A673 (cell line): ENCODE measurements around the gene FPGS. TPM values are rescaled to one million over a fixed set of nuclear protein-coding genes. Genes with fewer than 3 reads are reported as not detected.

Source experiments
- BruUV-seq: library from RNA; stranded (reverse); fragments of 400-500 nt; replicated peaks from 2 replicates; lab custom pipeline; 2021; lab: Mats Ljungman, UMichigan
- CTCF ChIA-PET: fragments of 300-600 bp; sonication (Branson Sonifier 250); formaldehyde crosslinking; loops from one replicate; lab custom pipeline; 2022; ENCODE audit warnings: antibody characterized with exemption; lab: Charles Lee
- POLR2A ChIA-PET: fragments of 300-600 bp; sonication (Branson Sonifier 250); formaldehyde crosslinking; loops from one replicate; lab custom pipeline; 2022; ENCODE audit warnings: antibody characterized with exemption; ENCODE audit not compliant: low non-redundant PET; lab: Charles Lee
- DNase-seq: peaks from one replicate; pipeline ENCODE4 v3.0.0-alpha.2; 2015; ENCODE audit warnings: low spot score
- H3K27ac ChIP-seq: fragments of 200-600 bp; sonication (generic); 2 replicates; pipeline ENCODE4 v1.5.1; 2016; ENCODE audit warnings: mixed run types, low read depth, mild to moderate bottlenecking, mixed read lengths, antibody characterized with exemption, low read length; ENCODE audit not compliant: poor library complexity, severe bottlenecking
- H3K27me3 ChIP-seq: fragments of 200-600 bp; sonication (generic); replicated peaks from 2 replicates; pipeline ENCODE4 v1.6.1; 2017; ENCODE audit warnings: mixed run types, low read depth, mild to moderate bottlenecking, mixed read lengths, antibody characterized with exemption, low read length; ENCODE audit not compliant: insufficient read depth, poor library complexity
- H3K36me3 ChIP-seq: fragments of 200-600 bp; sonication (generic); 2 replicates; pipeline ENCODE4 v1.6.1; 2016; ENCODE audit warnings: mixed run types, mild to moderate bottlenecking, mixed read lengths, antibody characterized with exemption, low read length; ENCODE audit not compliant: insufficient read depth, poor library complexity, severe bottlenecking
- H3K4me1 ChIP-seq: fragments of 200-600 bp; sonication (generic); 2 replicates; pipeline ENCODE4 v1.6.1; 2017; ENCODE audit warnings: mixed run types, mild to moderate bottlenecking, mixed read lengths, antibody characterized with exemption, low read length; ENCODE audit not compliant: insufficient read depth, poor library complexity, severe bottlenecking
- H3K4me3 ChIP-seq: fragments of 200-600 bp; sonication (generic); 2 replicates; pipeline ENCODE4 v1.5.1; 2016; ENCODE audit warnings: low read depth, mixed run types, mild to moderate bottlenecking, mixed read lengths, low read length; ENCODE audit not compliant: poor library complexity, severe bottlenecking
- H3K9me3 ChIP-seq: fragments of 200-600 bp; sonication (generic); 2 replicates; pipeline ENCODE4 v1.6.1; 2016; ENCODE audit warnings: mixed run types, low read depth, mild to moderate bottlenecking, mixed read lengths, antibody characterized with exemption, low read length; ENCODE audit not compliant: poor library complexity, severe bottlenecking
- CTCF ChIP-seq: fragments of 300-800, 200-600 bp; sonication (generic); conservative IDR thresholded peaks from 2 replicates; pipeline ENCODE4 v1.5.1; 2017; ENCODE audit warnings: low read depth, mild to moderate bottlenecking, antibody characterized with exemption, low read length, moderate library complexity, mixed read lengths
- EZH2 ChIP-seq: fragments of 200-600 bp; sonication (generic); IDR thresholded peaks from 2 replicates; pipeline ENCODE4 v1.6.1; 2017; ENCODE audit warnings: borderline replicate concordance, low read depth, mild to moderate bottlenecking, mixed read lengths, antibody characterized with exemption, low read length; ENCODE audit not compliant: poor library complexity, severe bottlenecking
- intact Hi-C: fragments of 100-400 bp; cut with micrococcal nuclease; formaldehyde crosslinking; loops from one replicate; pipeline ENCODE4 v1.10.0; 2022; ENCODE audit not compliant: unreplicated experiment
- total RNA-seq: library from RNA; stranded (reverse); gene quantifications from 2 replicates; pipeline ENCODE4 v1.2.3, GENCODE V29; 2021

Gene FPGS
- total RNA-seq, 1 experiment from 2014 or later, result 74.9 TPM

DNA sequence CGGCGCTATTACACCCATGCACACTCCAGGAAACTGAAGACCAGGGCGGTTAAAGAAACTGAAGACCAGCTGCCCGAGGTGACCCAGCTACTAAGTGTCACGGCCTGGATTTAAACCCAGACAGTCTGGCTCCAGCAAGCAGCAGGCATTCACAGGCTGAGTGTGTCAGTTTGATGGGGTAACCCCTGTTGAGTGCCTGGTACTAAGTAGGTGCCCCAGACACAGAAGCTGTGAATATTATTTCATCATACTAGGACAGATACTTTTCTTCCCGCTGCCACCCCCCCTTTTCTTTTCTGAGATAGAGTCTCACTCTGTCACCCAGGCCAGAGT lies 44.5 kb downstream of the FPGS start:
- Histone ChIP-seq H3K4me1 (no peaks in the 10 kb centered on the region), H3K9me3 (peaks cover 7% of the 10 kb centered on the region), H3K36me3 (no peaks in the 10 kb centered on the region), H3K4me3 (no peak overlapping the region), H3K27me3 (no peaks in the 10 kb centered on the region), H3K27ac (no peak overlapping the region)
- ChIA-PET CTCF (no interaction called here), POLR2A (interaction anchor here (0.7 kb wide), 1 partner anchor 213 kb away, joined by 3 read pairs; no protein-coding TSS in a partner anchor)
- DNase-seq, result no peak
- intact Hi-C loops, result no loop called here
- BruUV-seq, result no TSS peak
- TF ChIP-seq EZH2 (no peak), CTCF (no peak)

DNA sequence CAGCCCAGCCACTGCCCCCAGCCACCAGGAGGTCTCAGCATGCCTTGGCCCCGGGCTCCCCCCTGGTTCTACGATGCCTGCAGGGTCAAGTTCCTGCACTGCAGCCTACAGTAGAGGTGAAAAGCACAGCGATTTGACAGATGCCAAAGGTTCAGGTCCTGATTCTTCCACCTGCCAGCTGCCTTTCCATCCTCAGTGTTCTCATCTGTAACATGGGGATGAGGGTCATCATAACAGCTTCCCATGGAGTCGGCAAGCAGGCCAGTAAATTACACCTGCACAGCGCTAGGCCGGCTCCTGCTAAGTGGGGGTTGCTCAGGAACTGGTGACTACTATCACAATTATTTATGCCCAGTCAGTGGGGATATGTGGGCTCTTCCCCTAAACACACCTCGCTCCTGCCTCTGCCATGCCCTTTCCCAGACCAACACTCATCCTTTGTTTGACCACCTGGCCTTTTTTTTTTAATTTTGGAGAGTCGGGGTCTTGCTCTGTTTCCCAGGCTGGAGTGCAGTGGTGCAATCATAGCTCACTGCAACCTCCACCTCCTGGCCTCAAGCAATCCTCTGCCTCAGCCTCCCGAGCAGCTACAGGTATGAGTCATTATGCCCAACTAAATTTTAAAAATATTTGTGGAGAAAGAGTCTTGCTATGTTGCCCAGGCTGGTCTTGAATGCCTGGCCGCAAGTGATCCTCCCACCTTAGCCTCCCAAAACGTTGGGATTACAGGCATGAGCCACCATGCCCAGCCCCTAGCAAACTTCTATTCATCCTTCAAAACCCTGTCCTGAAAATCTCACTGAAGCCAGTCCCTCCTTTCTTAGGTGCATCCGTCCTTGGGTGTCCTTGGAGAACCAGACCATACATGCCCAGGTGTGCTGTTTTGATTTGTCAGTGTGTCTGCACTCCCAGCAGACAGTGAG lies 45.4 kb downstream of the FPGS start:
- Histone ChIP-seq H3K27ac (no peak overlapping the region), H3K4me1 (peaks cover 5% of the 10 kb centered on the region), H3K27me3 (no peaks in the 10 kb centered on the region), H3K36me3 (no peaks in the 10 kb centered on the region), H3K9me3 (peaks cover 7% of the 10 kb centered on the region), H3K4me3 (no peak overlapping the region)
- POLR2A ChIA-PET, result no interaction called here
- CTCF ChIA-PET, result no interaction called here
- TF ChIP-seq EZH2, result no peak
- no peak for TF ChIP-seq CTCF
- no TSS peak for BruUV-seq
- no peak for DNase-seq
- intact Hi-C loops, result no loop called here

GRCh38 chr9:127848756-127849504 lies 46.2 kb downstream of the FPGS start:
- Histone ChIP-seq H3K9me3 (peaks cover 7% of the 10 kb centered on the region), H3K4me1 (peaks cover 13% of the 10 kb centered on the region), H3K27ac (no peak overlapping the region), H3K36me3 (no peaks in the 10 kb centered on the region), H3K4me3 (no peak overlapping the region), H3K27me3 (no peaks in the 10 kb centered on the region)
- DNase-seq, result no peak
- POLR2A ChIA-PET, result no interaction called here
- no TSS peak for BruUV-seq
- TF ChIP-seq EZH2 (no peak), CTCF (no peak)
- CTCF ChIA-PET, result no interaction called here
- intact Hi-C loops, result no loop called here
